H1 (cell line): ENCODE results near the gene SLC4A1. TPM values are rescaled to one million over a fixed set of nuclear protein-coding genes. Genes with fewer than 3 reads are reported as not detected.

Experiments used
- CBX5 ChIP-seq: fragments of 300-800, 300-1000 bp; sonication (generic); IDR thresholded peaks from 2 replicates; pipeline ENCODE4 v1.7.1; 2016; ENCODE audit warnings: antibody characterized with exemption, low read length, low read depth
- CHD2 ChIP-seq: IDR thresholded peaks from 2 replicates; pipeline ENCODE4 v1.6.1; 2012; ENCODE audit warnings: low read length, improper control_type of control experiment
- EP300 ChIP-seq, 2 experiments: IDR thresholded peaks; 1 replicate in 1 of 2; 2 replicates in 1 of 2; pipeline ENCODE4 v1.6.1; 2011 to 2012; ENCODE audit warnings: low read depth in 2 of 2, low read length in 2 of 2, mild to moderate bottlenecking in 2 of 2, borderline replicate concordance in 1 of 2, inconsistent platforms in 1 of 2, moderate library complexity in 1 of 2
- GTF2F1 ChIP-seq: IDR thresholded peaks from 2 replicates; pipeline ENCODE4 v1.6.1; 2012; ENCODE audit warnings: low read depth, low read length, improper control_type of control experiment, borderline replicate concordance
- KDM5A ChIP-seq: fragments of 200-600 bp; IDR thresholded peaks from 2 replicates; pipeline ENCODE4 v1.7.1; 2012; ENCODE audit warnings: mild to moderate bottlenecking, low read length, inconsistent platforms, mixed read lengths
- NANOG ChIP-seq: IDR thresholded peaks from 2 replicates; pipeline ENCODE4 v1.6.1; 2011; ENCODE audit warnings: low read length, low read depth, mild to moderate bottlenecking, inconsistent platforms; ENCODE audit not compliant: insufficient read depth, poor library complexity, severe bottlenecking
- PHF8 ChIP-seq: fragments of 200-600 bp; sonication (generic); conservative IDR thresholded peaks from 2 replicates; pipeline ENCODE4 v1.7.1; 2012; ENCODE audit warnings: low read depth, mild to moderate bottlenecking, inconsistent platforms, low read length, moderate library complexity
- POLR2A ChIP-seq, 2 experiments: IDR thresholded peaks; 1 replicate in 1 of 2; 2 replicates in 1 of 2; pipeline ENCODE4 v1.6.1; 2011; ENCODE audit warnings: low read depth in 2 of 2, low read length in 2 of 2, mild to moderate bottlenecking in 2 of 2; ENCODE audit errors: control extremely low read depth in 1 of 2
- POLR2AphosphoS5 ChIP-seq: IDR thresholded peaks from 2 replicates; pipeline ENCODE4 v1.6.1; 2011; ENCODE audit warnings: low read depth, low read length
- POU5F1 ChIP-seq: IDR thresholded peaks from 2 replicates; pipeline ENCODE4 v1.6.1; 2011; ENCODE audit warnings: low read depth, mild to moderate bottlenecking, low read length, moderate library complexity
- RAD21 ChIP-seq, 2 experiments: IDR thresholded peaks in 1 of 2; conservative IDR thresholded peaks in 1 of 2; 2 replicates each; pipeline ENCODE4 v1.6.1; 2011; ENCODE audit warnings: low read depth in 2 of 2, low read length in 2 of 2, improper control_type of control experiment in 1 of 2, inconsistent platforms in 1 of 2, mild to moderate bottlenecking in 1 of 2, moderate library complexity in 1 of 2
- RFX5 ChIP-seq: IDR thresholded peaks from 2 replicates; pipeline ENCODE4 v1.6.1; 2011; ENCODE audit warnings: low read depth, low read length, improper control_type of control experiment, borderline replicate concordance
- SAP30 ChIP-seq: fragments of 300-600 bp; sonication (generic); IDR thresholded peaks from 2 replicates; pipeline ENCODE4 v1.7.1; 2012; ENCODE audit warnings: low read length, moderate library complexity, mild to moderate bottlenecking, inconsistent platforms; ENCODE audit not compliant: insufficient read depth, insufficient replicate concordance
- SP1 ChIP-seq: IDR thresholded peaks from 2 replicates; pipeline ENCODE4 v1.6.1; 2011; ENCODE audit warnings: low read depth, low read length
- SP2 ChIP-seq: IDR thresholded peaks from 2 replicates; pipeline ENCODE4 v1.6.1; 2012; ENCODE audit warnings: mild to moderate bottlenecking, low read length, inconsistent platforms
- TAF7 ChIP-seq: optimal IDR thresholded peaks from 2 replicates; pipeline ENCODE3; 2011; ENCODE audit warnings: low read depth, mild to moderate bottlenecking, inconsistent platforms, low read length, moderate library complexity, borderline replicate concordance
- TCF12 ChIP-seq: IDR thresholded peaks from 2 replicates; pipeline ENCODE4 v1.6.1; 2011; ENCODE audit warnings: low read depth, mild to moderate bottlenecking, low read length
- polyA plus RNA-seq, 7 experiments: library from polyadenylated mRNA; depleted of rRNA in 3 of 7; stranded (reverse) in 5 of 7; unstranded in 2 of 7; fragments of >200 nt in 5 of 7; fragments of 200-250 nt in 2 of 7; gene quantifications; 1 replicate in 5 of 7; 2 replicates in 1 of 7; 4 replicates in 1 of 7; pipeline versions ENCODE4 v1.2.1 to v1.2.3, GENCODE V29; 2011 to 2013; ENCODE audit warnings: missing spikeins in 2 of 7, mixed read lengths in 2 of 7
- total RNA-seq: library from RNA; stranded (reverse); fragmentation: NEBNext Ultra II Directional; extraction: Animal tissue kit (Norgen Biotek cat#: 25700); gene quantifications from 2 replicates; pipeline ENCODE4 v1.2.1, GENCODE V29; 2021
- TF ChIP-seq, protein P1 (sequence below), 3 experiments: IDR thresholded peaks; 1 replicate in 2 of 3; 2 replicates in 1 of 3; pipeline versions ENCODE4 v1.5.1 to v1.6.1; 2011; ENCODE audit warnings: low read length in 3 of 3, mild to moderate bottlenecking in 3 of 3, inconsistent platforms in 2 of 3, low read depth in 1 of 3, moderate library complexity in 1 of 3; ENCODE audit not compliant: insufficient read depth in 1 of 3; ENCODE audit errors: control extremely low read depth in 1 of 3
- TF ChIP-seq, protein P2 (sequence below): IDR thresholded peaks from 2 replicates; pipeline ENCODE4 v1.6.1; 2011; ENCODE audit warnings: low read depth, mild to moderate bottlenecking, low read length; ENCODE audit not compliant: insufficient read depth

Gene SLC4A1
- total and polyA plus RNA-seq, 2 of the 8 experiments (the other 6 are each of a cell fraction or from before 2014, with no cell fraction given) = 0.08 TPM; not detected in 1

DNA sequence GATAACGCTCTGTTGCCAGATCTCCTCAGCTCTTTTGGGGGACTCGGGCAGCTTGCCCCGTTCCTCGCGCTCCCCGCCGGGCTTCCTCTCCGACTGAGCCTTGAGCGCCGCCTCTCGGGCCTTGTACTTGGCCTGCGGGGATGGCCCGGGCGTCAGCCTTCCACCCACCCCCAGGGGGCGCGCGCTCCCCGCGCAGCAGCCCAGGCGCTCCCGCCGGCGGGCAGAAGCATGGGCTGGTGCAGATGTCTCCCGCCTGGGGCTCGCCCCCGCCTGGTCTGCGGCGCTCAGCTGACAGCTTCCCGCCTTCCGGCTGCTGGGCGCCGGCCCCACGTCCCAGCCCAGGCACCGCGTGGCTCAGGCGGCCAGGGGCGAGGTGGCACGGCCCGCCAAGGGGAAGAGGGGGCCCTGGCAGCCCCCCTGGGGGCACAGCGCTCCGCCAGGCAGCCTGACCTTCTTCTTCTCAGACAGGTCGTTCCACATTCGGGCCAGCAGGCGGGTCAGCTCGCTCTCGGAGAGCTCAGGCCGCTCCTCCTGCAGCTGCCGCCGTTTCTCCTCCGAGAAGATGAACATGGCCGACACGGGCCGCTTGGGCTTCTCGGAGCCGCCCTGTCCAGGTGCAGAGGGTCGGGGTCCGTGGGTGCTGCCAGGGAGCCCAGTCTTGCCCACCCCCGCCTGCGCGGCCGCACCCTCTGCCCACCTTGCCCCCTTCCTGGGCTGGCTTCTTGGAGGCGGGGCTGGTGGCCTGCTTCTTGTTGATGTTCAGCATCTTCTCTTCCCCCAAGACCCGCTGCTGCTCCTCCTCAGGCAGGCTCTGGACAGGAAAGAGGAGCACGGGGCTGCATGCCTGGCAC lies 57.4 kb downstream of the SLC4A1 start (continued):
- TF ChIP-seq POLR2A (IDR thresholded peaks at IDR 0.05; ENCODE audit: control extremely low read depth in 1 of 2, low read depth in 2 of 2, low read length in 2 of 2) = peak in 1 of 2 experiments; percentile 19; a peak in 1 of 3 replicates
- no peak; the same call in 1 of the 2 replicates for TF ChIP-seq POLR2AphosphoS5
- 0 out of 2 replicates have a peak, but pooled peaks have one; percentile 20 for TF ChIP-seq GTF2F1
- 0 out of 2 replicates have a peak, but pooled peaks have one; percentile 25 for TF ChIP-seq PHF8
- peak; percentile 74 for TF ChIP-seq TAF7
- TF ChIP-seq SP2 = no peak
- no peak for TF ChIP-seq CBX5
- 0 out of 3 replicates have a peak, but pooled peaks of 1 of the 2 experiments have one; percentile 16 for TF ChIP-seq EP300 (IDR thresholded peaks at IDR 0.05; ENCODE audit: borderline replicate concordance in 1 of 2, low read depth in 2 of 2, low read length in 2 of 2)
- TF ChIP-seq, protein P1, sequence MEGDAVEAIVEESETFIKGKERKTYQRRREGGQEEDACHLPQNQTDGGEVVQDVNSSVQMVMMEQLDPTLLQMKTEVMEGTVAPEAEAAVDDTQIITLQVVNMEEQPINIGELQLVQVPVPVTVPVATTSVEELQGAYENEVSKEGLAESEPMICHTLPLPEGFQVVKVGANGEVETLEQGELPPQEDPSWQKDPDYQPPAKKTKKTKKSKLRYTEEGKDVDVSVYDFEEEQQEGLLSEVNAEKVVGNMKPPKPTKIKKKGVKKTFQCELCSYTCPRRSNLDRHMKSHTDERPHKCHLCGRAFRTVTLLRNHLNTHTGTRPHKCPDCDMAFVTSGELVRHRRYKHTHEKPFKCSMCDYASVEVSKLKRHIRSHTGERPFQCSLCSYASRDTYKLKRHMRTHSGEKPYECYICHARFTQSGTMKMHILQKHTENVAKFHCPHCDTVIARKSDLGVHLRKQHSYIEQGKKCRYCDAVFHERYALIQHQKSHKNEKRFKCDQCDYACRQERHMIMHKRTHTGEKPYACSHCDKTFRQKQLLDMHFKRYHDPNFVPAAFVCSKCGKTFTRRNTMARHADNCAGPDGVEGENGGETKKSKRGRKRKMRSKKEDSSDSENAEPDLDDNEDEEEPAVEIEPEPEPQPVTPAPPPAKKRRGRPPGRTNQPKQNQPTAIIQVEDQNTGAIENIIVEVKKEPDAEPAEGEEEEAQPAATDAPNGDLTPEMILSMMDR (IDR thresholded peaks at IDR 0.05; ENCODE audit: control extremely low read depth in 1 of 3, insufficient read depth in 1 of 3, low read depth in 1 of 3, low read length in 3 of 3) = peak; percentile 82 to 99 (median 95)
- no peak for TF ChIP-seq KDM5A
- no peak for TF ChIP-seq SAP30
- TF ChIP-seq RAD21 (IDR thresholded peaks at IDR 0.05 in 1 of 2, conservative IDR thresholded peaks at IDR 0.05 in 1 of 2; ENCODE audit: low read depth in 2 of 2, low read length in 2 of 2) = peak; percentile 89 to 96
- TF ChIP-seq, protein P2, sequence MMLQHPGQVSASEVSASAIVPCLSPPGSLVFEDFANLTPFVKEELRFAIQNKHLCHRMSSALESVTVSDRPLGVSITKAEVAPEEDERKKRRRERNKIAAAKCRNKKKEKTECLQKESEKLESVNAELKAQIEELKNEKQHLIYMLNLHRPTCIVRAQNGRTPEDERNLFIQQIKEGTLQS = 0 out of 2 replicates have a peak, but pooled peaks have one; percentile 29
- TF ChIP-seq SP1 = peak; percentile 55; the same call in 1 of the 2 replicates
- peak; percentile 78 for TF ChIP-seq NANOG
- no peak for TF ChIP-seq RFX5
- TF ChIP-seq POU5F1 = no peak
- TF ChIP-seq CHD2 = no peak
- peak; percentile 81; the same call in 1 of the 2 replicates for TF ChIP-seq TCF12
